ENCODE measurements around the gene TERF2IP. TPM values are rescaled to one million over a fixed set of nuclear protein-coding genes. Genes with fewer than 3 reads are reported as not detected.
A peak's percentile ranks its signal among the peaks of the same experiment; 100 is the strongest.

TERF2IP gene, protein sequence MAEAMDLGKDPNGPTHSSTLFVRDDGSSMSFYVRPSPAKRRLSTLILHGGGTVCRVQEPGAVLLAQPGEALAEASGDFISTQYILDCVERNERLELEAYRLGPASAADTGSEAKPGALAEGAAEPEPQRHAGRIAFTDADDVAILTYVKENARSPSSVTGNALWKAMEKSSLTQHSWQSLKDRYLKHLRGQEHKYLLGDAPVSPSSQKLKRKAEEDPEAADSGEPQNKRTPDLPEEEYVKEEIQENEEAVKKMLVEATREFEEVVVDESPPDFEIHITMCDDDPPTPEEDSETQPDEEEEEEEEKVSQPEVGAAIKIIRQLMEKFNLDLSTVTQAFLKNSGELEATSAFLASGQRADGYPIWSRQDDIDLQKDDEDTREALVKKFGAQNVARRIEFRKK
- total RNA-seq (2014; rRNA removed; shearing (Covaris generic); ENCODE audit: low replicate concordance), result 6.3 and 11.9 TPM in 2 replicates

- no peaks in the 10 kb centered on the region; the same call in none of the 2 replicates for H3K36me3 ChIP-seq
- no peaks in the 10 kb centered on the region for H3K9me3 ChIP-seq
- peak within 1 kb of the TSS; percentile 87 for H3K4me3 ChIP-seq
- peak; percentile 88 for DNase-seq
- H3K27me3 ChIP-seq, result no peaks in the 10 kb centered on the region
Observed at GRCh38 chr16:75647492-75648264, at the start of gene TERF2IP, which contains the start of gene KARS1. TSS of gene TERF2IP (plus strand) at chr16:75647773. CDS start at chr16:75647883, 110 bp downstream. TSS of gene KARS1 (minus strand) at chr16:75647665. CDS start at chr16:75647639, 26 bp downstream.

GRCh38 chr16:75599452-75600277 is 47.9 kb upstream of the TERF2IP start:
- DNase-seq, result no peak
- no peak overlapping the region for H3K4me3 ChIP-seq
- H3K9me3 ChIP-seq, result no peaks in the 10 kb centered on the region
- no peaks in the 10 kb centered on the region for H3K27me3 ChIP-seq
- H3K36me3 ChIP-seq, result peaks cover 16% of the 10 kb centered on the region

- H3K9me3 ChIP-seq, result no peaks in the 10 kb centered on the region
- H3K27me3 ChIP-seq, result no peaks in the 10 kb centered on the region
- H3K36me3 ChIP-seq, result peaks cover 25% of the 10 kb centered on the region
- H3K4me3 ChIP-seq, result no peak overlapping the region
- DNase-seq, result no peak
Observed at GRCh38 chr16:75603241-75603640, 44.3 kb upstream of the TERF2IP start.

- Histone ChIP-seq H3K27me3 (no peaks in the 10 kb centered on the region), H3K36me3 (peaks cover 27% of the 10 kb centered on the region), H3K4me3 (no peak overlapping the region), H3K9me3 (no peaks in the 10 kb centered on the region)
- DNase-seq, result no peak
Observed at GRCh38 chr16:75606507-75606906, 41.1 kb upstream of the TERF2IP start.

DNA sequence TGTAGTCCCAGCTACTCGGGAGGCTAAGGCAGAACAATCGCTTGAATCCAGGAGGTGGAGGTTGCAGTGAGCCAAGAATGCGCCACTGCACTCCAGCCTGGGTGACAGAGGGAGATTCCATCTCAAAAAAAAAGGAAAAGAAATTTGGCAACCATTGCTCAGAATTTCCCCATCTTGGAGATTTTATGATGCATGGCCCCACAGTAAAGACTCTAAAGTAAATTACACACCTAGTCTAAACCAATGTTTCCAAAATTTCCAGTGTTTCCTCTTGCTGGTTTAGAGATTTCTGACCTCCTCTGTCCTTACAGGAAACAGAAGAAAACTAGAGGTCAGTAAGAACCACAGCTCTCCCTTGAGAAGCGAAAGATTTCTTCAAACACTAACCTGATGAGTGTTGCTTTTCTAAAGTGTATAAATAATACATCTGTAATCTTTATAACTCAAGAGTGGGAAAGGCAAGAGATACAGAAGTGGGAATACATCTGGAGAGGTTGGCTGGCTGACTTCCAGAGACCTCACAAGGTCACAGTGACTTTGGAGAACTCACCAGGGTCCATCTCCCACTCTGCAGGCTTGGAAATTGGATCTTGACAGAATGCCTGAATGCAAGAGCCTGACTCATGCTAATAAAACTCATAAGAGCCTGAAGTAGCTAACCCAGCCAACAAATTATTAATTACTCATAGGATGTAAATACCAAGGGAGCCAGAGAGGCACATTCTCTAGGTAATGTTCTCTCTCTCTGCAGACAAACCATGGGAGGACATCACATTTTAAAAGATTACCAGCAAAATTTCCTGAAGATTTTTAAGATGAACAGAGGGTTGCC is 33.3 kb upstream of the TERF2IP start:
- no peaks in the 10 kb centered on the region for H3K27me3 ChIP-seq
- peaks cover 11% of the 10 kb centered on the region for H3K36me3 ChIP-seq
- no peak overlapping the region for H3K4me3 ChIP-seq
- H3K9me3 ChIP-seq, result no peaks in the 10 kb centered on the region
- peak; percentile 30 for DNase-seq

GRCh38 chr16:75615619-75616018 is 32.0 kb upstream of the TERF2IP start:
- no peaks in the 10 kb centered on the region for H3K9me3 ChIP-seq
- no peaks in the 10 kb centered on the region for H3K27me3 ChIP-seq
- H3K4me3 ChIP-seq, result no peak overlapping the region
- H3K36me3 ChIP-seq, result peaks cover 11% of the 10 kb centered on the region
- DNase-seq, result no peak

DNA sequence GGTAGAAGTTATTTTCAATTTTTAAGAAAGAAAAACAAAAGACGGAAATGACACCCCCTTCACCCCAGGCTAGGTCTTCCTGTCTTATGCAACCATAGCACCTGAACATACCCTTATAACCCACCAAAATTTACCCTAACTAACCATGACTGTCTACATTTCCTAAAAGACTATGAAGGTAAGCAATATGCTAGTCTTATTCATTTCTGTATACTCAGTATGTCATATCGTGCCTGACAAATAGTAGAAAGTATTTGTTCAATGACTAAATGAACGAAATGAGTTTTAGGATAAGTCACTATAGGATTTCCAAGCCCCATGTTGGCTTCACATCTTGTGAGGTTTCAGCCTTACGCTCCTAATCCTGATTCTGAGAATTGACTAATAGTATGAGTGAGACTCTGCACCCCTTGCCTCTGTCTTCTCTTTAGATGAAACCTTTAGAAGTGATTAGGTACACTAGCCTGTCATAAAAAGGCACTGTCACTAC is 31.0 kb upstream of the TERF2IP start:
- H3K36me3 ChIP-seq, result peaks cover 11% of the 10 kb centered on the region
- H3K4me3 ChIP-seq, result no peak overlapping the region
- H3K27me3 ChIP-seq, result no peaks in the 10 kb centered on the region
- H3K9me3 ChIP-seq, result no peaks in the 10 kb centered on the region
- DNase-seq, result no peak

DNA sequence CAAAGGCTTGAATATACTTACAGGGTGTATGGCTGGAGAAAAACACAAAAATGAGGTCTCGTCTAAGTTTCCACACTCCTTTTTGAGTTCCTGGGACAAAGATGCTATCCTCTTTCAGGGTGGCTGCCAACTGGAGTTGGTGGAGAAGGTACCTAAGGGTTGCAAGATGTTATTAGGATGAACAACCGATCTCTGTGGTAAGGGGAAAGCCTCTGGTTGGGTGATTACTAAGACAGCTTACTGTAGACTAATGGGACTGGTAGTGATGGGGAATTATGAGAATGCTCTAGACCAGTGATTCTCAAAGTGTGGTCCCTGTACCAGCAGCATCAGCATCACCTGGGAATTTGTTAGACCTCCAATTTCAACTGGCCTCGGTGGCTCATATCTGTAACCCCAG is 30.5 kb upstream of the TERF2IP start:
- H3K4me3 ChIP-seq, result no peak overlapping the region
- no peak for DNase-seq
- no peaks in the 10 kb centered on the region for H3K9me3 ChIP-seq
- peaks cover 11% of the 10 kb centered on the region for H3K36me3 ChIP-seq
- H3K27me3 ChIP-seq, result no peaks in the 10 kb centered on the region

- H3K4me3 ChIP-seq, result no peak overlapping the region
- H3K9me3 ChIP-seq, result no peaks in the 10 kb centered on the region
- no peak for DNase-seq
- no peaks in the 10 kb centered on the region for H3K27me3 ChIP-seq
- peaks cover 7% of the 10 kb centered on the region for H3K36me3 ChIP-seq
Observed at GRCh38 chr16:75618780-75619179, 28.8 kb upstream of the TERF2IP start.

DNA sequence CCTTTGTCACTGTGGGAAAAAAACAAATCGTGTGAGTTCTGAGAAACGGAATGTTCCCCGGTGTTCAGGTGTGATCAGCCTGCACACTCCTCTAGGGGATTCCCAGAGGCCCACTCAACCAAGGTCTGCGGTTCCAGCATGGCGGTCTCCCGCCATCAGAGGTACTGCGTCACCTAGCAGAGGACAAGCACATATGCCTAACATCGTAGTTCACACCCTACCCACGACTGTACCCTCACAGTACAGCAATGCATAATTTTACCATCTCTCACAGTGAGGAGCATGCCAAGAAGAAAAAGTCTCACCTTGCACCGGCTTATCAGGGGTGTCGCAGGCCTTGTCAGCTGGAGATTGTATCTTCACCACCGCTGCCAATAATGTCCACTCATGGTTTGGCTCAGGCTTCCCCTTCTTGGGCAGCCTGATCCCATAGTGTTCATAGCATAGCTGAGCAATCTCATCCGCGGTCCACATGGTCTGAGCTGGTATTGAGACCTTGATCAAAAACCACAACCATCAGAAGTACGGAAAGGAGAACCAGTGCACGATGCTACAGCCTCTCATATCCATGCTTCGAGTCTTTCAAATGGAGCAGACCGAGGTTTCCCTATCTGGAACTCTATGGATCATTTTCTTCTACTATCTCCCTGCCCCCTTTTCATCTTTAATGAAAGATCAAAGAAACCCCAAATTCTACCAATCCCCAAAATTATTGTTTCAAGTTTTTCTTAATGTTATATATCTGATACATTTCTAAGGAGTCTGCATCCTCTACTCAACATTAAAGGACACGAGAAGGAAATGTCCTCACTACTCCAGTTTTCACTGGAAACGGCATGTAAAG is 27.0 kb upstream of the TERF2IP start:
- Histone ChIP-seq H3K4me3 (no peak overlapping the region), H3K27me3 (no peaks in the 10 kb centered on the region), H3K9me3 (no peaks in the 10 kb centered on the region), H3K36me3 (peaks cover 6% of the 10 kb centered on the region)
- no peak for DNase-seq

DNA sequence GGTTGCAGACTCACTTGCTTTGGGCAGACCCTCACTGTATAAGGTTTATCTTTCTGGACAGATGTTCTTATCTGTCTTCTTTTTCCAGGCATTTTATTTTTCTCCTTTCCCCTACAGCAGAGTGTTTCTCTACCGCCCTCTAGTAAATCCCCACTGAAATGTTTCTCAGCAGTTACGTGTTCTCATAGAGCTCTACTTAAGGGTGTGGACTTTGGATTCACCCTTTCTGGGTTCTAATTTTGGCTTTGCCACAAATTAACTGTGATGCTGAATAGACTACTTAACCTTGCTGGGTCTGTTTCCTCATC is 26.4 kb upstream of the TERF2IP start:
- Histone ChIP-seq H3K36me3 (peaks cover 6% of the 10 kb centered on the region), H3K9me3 (no peaks in the 10 kb centered on the region), H3K4me3 (no peak overlapping the region), H3K27me3 (no peaks in the 10 kb centered on the region)
- DNase-seq, result no peak

GRCh38 chr16:75622761-75623605 is 24.6 kb upstream of the TERF2IP start, which contains the start of gene ADAT1:
TSS of gene ADAT1 (minus strand) at chr16:75623281. CDS start at chr16:75620799, 2,482 bp downstream.
- Histone ChIP-seq H3K4me3 (peak within 1 kb of the TSS; percentile 66), H3K9me3 (no peaks in the 10 kb centered on the region), H3K36me3 (peaks cover 3% of the 10 kb centered on the region; the same call in 1 of the 2 replicates), H3K27me3 (no peaks in the 10 kb centered on the region)
- peak; percentile 95 for DNase-seq

- H3K9me3 ChIP-seq, result no peaks in the 10 kb centered on the region
- H3K36me3 ChIP-seq, result peaks cover 8% of the 10 kb centered on the region
- H3K27me3 ChIP-seq, result no peaks in the 10 kb centered on the region
- no peak overlapping the region for H3K4me3 ChIP-seq
- no peak for DNase-seq
Observed at GRCh38 chr16:75624921-75625334, 22.6 kb upstream of the TERF2IP start.

- H3K9me3 ChIP-seq, result no peaks in the 10 kb centered on the region
- no peaks in the 10 kb centered on the region for H3K27me3 ChIP-seq
- H3K36me3 ChIP-seq, result peaks cover 16% of the 10 kb centered on the region
- H3K4me3 ChIP-seq, result no peak overlapping the region
- no peak for DNase-seq
Observed at GRCh38 chr16:75626806-75627205, 20.8 kb upstream of the TERF2IP start.
